Middle frontal gyrus (tissue), 1 donor: Measurements from ENCODE around the gene PPP1R1B.
A peak's percentile ranks its signal among the peaks of the same experiment; 100 is the strongest.

Source experiments
- DNase-seq: peaks from one replicate; pipeline ENCODE4 v3.0.0-alpha.2; 2015; ENCODE audit warnings: low spot score; ENCODE audit errors: extremely low spot score

Gene PPP1R1B

DNA sequence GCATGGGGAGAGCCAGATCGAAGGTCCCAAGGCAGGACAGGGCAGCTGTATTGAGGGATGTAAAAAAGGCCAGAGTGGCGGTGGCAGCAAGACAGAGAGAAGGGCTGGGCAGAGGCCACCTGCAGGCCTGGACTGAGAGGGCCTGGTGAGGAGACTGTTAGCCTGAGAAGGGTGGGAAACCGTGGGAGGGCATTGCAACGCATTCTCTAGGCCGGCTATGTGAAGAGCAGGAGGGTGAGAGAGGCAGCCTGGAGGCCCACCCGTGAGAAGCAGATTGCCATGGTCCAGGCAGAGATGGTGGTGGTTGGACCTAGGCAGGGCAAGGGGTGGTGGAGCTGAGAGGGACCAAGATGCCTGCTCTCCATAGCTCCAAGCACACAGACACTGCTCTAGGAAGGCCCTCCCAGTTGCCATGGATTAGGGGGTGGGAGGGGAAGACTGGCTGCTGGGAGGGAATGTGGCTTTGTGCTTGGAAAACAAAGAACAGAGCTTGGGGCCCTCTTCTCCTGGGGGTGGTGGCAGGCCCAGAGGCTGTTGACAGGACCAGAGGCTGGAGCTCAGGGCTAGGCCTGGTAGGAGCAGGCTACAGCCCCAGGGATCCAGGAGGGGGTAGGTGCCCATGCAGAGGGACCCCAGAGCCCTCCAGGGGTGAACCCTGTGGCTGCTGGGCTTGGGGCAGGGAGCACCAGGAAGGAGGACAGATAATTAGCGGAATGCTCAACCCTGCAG lies 26.0 kb downstream of the PPP1R1B start:
- DNase-seq: peak; percentile 40

DNA sequence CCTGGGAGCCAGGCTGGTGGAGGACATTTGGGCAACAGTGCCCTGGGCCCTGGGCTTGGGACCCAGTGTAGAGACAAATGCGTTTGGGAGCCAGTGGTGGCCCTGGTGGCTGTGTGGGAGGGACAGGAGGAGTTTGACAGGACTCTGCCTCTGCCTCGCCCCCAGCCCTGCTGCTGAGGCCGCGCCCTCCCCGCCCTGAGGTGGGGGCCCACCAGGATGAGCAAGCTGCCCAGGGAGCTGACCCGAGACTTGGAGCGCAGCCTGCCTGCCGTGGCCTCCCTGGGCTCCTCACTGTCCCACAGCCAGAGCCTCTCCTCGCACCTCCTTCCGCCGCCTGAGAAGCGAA lies 26.5 kb downstream of the PPP1R1B start:
- no peak for DNase-seq

DNA sequence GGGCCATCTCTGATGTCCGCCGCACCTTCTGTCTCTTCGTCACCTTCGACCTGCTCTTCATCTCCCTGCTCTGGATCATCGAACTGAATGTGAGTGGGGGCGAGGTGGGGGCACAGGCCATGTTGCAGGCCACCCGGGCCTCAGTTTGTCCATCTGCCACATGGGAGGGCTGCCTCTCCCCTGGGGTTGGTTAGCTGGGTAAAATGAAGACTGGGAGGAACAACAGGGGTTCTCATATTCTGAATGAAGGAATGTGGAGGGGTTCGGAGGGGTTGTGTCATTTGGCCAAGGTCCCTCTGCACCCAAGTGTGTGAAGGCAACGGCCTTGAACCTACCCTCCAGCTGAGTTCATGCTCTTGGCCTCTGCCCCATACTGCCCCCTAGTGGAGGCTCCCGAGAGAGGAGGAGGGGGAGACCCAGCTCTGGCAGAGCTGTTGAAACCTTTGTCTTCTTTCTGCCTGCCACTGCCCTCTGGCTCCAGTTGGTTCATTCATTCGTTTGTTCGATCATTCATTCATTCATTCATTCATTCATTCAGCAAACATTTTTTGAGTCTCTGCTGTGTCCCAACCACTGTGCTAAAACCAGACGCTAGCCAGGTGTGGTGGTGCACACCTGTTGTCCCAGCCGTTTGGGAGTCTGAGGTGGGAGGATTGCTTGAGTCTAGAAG lies 27.0 kb downstream of the PPP1R1B start:
- no peak for DNase-seq

DNA sequence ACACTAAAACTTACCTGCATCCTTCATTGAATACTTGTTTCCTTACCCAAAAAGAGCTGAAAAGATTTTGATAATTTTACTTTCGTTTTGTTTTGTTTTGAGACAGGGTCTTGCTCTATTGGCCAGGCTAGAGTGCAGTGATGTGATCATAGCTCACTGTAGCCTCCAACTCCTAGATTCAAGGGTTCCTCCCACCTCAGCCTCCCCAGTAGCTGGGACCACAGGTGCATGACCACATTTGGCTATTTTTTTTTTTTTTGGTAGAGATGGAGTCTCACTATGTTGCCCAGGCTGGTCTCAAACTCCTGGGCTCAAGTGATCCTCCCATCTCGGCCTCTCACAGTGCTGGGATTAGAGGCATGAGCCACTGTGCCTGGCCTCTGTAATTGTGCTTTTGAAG lies 28.4 kb downstream of the PPP1R1B start:
- no peak for DNase-seq

DNA sequence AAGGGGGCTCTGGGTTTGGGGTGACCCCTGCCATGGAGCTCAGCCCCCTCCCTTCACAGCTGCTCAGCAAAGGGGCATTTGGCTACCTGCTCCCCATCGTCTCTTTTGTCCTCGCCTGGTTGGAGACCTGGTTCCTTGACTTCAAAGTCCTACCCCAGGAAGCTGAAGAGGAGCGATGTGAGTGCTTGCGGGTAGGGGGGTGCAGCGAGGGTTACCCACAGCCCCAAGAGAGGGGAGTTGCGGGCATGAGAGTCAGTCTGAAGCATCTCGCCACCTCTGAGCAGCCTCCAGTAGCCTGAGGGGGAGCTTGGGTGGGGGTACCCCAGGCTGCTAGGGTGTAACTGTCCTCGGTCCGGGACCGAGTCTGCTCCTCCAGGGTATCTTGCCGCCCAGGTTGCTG lies 31.6 kb downstream of the PPP1R1B start:
- DNase-seq: no peak

DNA sequence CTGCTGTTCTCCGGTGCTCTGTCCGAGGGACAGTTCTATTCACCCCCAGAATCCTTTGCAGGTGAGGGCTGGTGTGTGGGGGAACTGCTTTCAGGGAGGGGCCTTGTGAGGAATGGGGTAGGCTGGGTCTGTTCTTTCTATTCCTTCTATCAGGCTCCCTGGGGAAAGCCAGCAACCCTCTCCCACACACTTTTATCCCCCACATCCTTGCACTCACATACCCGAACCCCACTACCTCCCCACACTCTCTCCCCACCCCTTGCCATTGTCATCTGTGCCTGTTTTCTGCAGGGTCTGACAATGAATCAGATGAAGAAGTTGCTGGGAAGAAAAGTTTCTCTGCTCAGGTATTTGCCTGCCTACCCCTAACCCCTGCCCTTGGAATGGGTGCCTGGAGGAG lies 32.0 kb downstream of the PPP1R1B start:
- DNase-seq: no peak

DNA sequence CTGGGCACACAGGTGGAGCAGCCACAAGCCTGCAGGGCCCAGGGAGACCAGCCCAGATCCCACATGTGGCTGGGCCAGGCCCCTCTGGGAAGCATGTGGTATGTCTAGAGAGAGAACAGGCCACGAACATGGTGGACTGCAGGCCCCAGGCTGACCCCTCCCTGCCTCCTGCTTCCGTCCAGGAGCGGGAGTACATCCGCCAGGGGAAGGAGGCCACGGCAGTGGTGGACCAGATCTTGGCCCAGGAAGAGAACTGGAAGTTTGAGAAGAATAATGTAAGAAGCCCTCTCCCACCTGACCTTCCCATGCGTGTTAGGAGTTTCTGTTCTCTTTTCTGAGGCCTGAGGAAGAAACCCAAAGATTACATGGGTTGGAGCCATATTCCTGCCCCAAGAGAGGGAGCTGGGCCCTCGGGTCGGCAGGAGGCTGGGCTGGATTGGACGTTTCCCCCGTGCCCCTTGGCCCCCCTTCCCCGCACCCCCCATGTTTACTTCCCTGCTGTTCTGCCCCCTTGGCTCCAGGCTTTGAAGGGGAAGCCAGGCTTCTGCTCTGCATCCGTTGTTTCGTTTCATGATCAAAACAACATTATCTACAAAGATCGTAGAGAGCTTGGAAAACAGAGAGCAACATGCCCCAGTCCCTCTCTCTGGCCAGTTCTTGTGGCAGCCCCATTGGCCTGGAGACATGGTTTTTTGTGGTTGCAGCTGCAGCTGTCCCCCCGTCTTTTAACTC lies 32.7 kb downstream of the PPP1R1B start:
- DNase-seq: no peak

DNA sequence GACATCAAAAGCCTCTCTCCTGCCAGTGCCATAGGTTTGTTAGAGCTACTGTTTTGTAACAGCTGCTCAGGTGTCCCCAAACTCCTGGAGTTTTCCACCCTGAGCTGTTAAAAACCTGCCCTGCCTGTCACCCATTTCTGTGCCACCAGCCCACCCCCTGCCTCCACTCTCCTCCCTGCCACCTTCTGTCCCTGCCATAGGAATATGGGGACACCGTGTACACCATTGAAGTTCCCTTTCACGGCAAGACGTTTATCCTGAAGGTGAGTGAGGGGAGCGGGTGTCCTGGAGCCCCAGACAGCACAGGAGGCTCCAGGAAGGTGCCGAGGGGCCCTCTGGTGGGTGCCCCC lies 33.2 kb downstream of the PPP1R1B start:
- no peak for DNase-seq

DNA sequence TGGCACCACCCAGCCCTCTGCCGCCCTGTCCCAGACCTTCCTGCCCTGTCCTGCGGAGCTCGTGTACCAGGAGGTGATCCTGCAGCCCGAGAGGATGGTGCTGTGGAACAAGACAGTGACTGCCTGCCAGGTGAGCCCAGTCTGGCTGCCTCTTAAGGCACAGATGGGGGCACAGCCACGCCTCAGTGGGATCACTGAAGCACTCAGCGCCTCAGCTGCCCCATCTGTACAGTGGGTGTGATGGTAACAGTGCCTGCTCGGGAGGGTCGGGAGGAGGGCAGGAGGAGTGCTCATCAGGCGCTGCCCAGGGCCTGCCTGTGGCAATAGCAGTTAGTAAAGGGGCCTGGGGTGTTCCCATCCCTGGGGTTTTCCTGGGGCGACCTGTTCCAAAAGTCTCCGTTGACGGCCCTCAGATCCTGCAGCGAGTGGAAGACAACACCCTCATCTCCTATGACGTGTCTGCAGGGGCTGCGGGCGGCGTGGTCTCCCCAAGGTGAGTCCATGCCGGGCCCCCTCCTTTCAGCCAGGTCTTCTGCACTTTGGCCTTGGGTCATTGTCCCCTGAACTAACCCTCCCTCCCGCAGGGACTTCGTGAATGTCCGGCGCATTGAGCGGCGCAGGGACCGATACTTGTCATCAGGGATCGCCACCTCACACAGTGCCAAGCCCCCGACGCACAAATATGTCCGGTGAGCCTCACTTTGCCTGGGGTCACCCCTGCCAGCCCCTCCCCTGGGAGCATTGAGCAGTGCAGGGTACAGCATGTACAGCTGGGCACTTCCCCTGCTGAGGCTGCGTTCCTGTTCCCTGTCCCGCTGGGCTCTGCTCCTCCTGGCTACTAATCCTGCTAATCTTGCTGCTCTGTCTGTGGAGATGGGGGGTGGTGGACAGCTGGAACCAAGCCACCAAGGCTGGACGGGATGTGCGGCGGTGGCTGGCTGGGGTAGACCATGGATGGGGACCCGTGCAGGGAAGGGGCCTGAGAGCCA lies 33.9 kb downstream of the PPP1R1B start:
- no peak for DNase-seq

DNA sequence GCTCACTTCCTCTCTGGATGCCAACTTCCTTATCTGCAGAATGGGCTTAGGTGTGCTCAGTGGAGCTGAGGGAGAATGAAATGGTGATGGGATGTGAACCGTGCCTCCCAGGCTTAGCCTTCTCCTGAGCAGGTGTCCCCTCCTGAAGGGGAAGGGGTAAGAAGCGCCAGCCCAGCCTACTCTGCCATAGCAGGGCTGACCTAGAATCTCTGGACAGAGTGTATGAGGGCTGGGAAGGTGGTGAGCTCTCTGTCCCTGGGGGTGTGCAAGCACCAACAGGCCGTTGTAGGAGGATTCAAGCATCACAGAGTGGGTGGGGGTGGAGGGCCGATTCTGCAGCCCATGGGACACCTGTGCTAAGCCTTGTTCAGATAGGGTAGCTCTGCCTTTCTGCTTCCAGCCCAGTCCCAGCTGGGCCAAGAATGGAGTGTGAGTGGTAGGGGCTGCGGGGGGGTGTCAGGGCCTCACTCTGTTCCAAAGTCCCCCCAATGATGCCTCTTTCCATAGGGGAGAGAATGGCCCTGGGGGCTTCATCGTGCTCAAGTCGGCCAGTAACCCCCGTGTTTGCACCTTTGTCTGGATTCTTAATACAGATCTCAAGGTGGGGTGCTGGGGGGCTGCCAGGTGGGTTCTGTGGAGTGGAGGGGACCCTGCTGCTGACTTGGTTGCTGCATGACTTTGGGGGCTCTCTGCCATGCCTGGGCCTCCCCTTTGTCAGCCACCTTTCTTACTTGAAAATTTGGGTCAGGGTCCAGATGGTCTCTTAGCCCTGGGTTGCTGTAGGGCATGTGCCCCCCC lies 35.2 kb downstream of the PPP1R1B start:
- DNase-seq: no peak

DNA sequence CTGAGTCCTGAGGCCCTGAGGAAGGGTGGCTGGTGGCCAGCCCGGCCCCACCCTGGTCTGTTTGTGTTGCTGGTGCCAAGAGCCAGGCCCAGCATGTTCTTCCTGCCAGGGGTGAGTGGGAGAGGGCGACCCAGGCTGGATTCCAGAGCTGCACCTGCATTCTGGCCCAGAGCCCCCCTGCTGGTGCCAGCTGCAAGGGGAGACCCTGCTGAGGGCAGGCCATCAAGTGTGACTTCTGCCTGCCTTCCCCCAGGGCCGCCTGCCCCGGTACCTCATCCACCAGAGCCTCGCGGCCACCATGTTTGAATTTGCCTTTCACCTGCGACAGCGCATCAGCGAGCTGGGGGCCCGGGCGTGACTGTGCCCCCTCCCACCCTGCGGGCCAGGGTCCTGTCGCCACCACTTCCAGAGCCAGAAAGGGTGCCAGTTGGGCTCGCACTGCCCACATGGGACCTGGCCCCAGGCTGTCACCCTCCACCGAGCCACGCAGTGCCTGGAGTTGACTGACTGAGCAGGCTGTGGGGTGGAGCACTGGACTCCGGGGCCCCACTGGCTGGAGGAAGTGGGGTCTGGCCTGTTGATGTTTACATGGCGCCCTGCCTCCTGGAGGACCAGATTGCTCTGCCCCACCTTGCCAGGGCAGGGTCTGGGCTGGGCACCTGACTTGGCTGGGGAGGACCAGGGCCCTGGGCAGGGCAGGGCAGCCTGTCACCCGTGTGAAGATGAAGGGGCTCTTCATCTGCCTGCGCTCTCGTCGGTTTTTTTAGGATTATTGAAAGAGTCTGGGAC lies 36.0 kb downstream of the PPP1R1B start:
- DNase-seq: no peak

DNA sequence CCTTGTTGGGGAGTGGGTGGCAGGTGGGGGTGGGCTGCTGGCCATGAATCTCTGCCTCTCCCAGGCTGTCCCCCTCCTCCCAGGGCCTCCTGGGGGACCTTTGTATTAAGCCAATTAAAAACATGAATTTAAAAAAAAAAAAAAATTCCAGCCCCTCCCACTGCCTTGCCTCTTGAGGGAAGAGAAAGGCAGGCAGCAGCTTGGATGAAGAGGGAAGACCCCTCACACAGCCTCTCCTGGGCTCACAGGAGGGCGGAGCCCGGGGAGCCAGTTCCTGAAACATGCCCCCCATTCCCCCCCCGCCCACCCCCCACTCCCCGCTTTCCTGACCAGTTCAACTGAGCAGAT lies 36.6 kb downstream of the PPP1R1B start:
- no peak for DNase-seq

DNA sequence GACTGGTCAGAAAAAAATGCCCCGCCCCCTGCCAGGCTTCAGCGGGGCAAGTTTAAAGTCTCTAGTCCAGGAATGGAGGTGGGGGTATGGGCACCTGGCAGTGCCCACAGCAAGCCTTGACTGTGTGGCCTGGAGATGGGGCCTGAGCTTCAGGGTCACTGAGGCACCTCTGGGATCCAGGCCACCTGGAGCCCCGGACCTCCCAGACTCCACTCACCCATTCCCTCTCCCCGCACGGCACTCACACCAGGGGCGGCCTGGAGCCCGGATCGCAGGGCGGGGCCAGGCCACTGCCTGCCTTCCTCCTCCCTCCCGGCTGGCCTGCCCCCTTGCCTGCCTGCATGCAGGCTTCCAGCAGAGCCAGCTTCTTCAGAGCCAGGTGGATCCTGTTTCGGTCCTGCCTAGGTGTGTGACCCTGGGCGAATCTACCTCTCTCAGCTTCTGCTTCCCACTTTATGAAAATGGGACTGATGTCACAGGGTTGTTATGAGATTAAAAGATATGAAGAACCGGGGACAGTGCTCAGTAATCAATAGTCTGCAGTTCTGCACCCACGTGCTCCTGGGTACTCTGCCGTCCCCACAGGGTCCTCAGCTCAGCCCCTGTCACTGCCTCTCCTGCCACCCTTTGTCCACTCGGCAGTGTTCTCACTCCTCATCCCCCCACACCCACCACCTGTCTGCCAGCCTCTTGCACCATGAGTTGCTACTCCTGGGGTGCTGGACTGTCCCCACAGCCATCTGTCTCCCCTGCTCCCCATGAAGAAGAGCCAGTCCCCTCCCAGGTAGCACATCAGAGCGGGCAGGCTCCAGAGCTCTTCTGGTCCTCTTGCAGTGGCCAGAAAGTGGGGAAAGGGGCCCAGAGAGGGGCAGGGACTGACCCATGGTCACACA lies 37.2 kb downstream of the PPP1R1B start:
- DNase-seq: no peak

DNA sequence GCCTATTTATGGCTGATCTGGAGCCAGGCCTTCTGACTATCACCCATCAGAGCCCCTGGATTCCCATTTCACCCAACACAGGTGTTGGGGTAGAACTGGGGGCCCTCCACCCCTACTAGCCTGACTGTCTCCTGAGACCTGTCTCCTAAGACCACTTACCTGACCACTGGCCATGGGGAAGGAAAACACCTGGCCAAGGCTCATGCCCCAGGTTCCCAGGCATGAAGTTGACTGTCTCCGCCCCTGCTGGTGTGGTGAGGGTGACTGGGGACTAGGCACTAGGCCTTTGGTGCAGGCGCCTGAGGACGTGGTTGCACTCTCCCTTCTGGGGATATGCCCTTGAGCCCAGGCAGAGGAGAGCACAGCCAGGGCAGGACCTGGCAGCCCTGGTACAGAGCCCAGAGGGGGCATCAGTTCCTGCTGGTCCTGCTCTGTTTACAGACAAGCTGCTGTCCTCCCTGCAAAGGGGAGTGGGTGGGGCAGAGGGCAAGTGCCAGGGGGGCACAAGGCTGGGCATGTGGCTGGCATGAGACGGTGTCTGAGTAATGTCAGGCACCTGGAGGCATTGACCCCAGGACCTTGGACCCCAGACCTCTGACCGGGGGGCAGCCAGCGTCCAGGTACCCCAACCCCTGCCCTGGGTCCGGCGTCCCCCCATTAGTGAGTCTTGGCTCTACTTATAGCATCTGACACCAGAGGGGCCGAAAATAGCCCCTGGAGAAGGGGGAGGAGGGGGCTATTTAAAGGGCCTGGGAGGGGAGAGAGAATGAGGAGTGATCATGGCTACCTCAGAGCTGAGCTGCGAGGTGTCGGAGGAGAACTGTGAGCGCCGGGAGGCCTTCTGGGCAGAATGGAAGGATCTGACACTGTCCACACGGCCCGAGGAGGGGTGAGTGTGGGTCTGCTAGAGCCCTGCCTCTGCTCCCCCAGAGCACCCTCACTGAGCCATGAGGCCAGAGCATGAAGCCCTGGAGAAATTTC lies 38.1 kb downstream of the PPP1R1B start, which contains the start of gene TCAP:
TCAP (plus strand) TSS at position 769 of the 981 bp plus-strand sequence; CDS start at position 780, 11 bp downstream.
- no peak for DNase-seq

DNA sequence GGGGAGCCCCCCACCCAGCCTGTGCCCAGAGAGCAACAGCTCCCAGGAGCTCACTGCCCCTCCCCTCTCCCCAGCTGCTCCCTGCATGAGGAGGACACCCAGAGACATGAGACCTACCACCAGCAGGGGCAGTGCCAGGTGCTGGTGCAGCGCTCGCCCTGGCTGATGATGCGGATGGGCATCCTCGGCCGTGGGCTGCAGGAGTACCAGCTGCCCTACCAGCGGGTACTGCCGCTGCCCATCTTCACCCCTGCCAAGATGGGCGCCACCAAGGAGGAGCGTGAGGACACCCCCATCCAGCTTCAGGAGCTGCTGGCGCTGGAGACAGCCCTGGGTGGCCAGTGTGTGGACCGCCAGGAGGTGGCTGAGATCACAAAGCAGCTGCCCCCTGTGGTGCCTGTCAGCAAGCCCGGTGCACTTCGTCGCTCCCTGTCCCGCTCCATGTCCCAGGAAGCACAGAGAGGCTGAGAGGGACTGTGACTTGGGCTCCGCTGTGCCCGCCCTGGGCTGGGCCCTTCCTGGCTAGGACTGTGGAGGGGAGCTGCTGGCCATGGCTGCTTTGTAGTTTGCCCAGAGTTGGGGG lies 39.0 kb downstream of the PPP1R1B start:
- DNase-seq: no peak

DNA sequence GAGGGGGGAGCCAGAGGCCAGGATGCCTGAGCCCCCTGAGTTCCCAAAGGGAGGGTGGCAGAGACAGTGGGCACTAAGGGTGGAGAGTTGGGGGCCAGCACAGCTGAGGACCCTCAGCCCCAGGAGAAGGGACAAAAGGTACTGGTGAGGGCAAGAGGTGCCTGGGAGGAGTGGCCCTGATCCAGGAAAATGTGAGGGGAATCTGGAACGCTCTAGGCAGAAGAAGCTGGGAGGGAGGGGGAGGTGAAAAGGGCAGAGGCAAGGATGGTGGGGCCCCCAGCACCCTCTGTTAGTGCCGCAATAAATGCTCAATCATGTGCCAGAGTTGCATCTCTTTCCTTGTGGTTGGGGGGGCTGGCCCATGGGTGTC lies 39.5 kb downstream of the PPP1R1B start:
- no peak for DNase-seq

DNA sequence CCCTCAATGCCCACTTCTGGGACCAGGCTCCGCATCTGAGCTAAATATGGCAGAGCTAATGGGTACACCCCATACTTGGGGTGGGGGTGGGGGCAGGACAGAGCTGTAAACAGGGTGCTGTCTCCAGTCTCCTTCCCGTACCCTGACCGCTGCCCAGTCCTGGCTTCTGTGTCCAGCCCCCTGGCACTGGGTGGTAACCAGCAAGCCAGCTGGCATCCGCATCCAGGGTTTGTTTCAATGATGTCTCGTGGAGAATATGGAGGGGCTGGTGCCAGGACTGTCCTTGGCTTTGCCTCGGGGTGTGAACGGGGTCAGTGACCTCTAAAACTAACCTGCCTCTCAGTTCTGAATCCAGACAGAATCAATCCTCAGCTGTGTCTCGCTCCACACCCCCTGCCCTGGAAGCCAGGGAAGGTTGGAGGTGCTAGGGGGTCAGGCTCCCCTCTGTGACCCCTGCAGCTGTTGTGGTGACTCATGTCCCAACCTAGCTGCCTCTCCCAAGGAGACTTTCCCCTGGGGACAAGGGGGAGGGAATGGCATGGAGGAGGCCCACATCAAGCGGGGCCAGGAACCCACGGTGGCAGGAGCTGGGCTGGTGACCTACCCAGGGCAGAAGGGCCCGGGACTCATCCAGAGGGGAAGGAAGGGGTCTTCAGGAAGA lies 40.0 kb downstream of the PPP1R1B start:
- DNase-seq: no peak
